PC-3 (cell line): ENCODE measurements around the gene SRXN1. TPM values are rescaled to one million over a fixed set of nuclear protein-coding genes. Genes with fewer than 3 reads are reported as not detected.

Source experiments
- ATAC-seq: fragments of 200-7000 bp; cut with Tn5 transposase; 2 replicates; pipeline ENCODE4 v1.9.1; 2020; ENCODE audit warnings: mild to moderate bottlenecking, moderate library complexity
- BruUV-seq: library from RNA; stranded (reverse); fragments of 400-500 nt; replicated peaks from 2 replicates; lab custom pipeline; 2021; lab: Mats Ljungman, UMichigan
- CTCF ChIA-PET: fragments of 300-600 bp; sonication (Branson Sonifier 250); formaldehyde crosslinking; loops from one replicate; lab custom pipeline; 2022; ENCODE audit warnings: antibody characterized with exemption; lab: Charles Lee
- POLR2A ChIA-PET: fragments of 300-600 bp; sonication (Branson Sonifier 250); formaldehyde crosslinking; loops from one replicate; lab custom pipeline; 2022; ENCODE audit warnings: antibody characterized with exemption; ENCODE audit not compliant: unreplicated experiment; lab: Charles Lee
- DNase-seq: peaks from one replicate; pipeline ENCODE4 v3.0.0-alpha.2; 2015
- H2AFZ ChIP-seq: fragments of 300-600 bp; sonication (generic); 2 replicates; pipeline ENCODE4 v1.6.0; 2016; ENCODE audit warnings: antibody characterized with exemption, low read length
- H3F3A ChIP-seq: fragments of 300-600 bp; sonication (generic); one replicate; pipeline ENCODE4 v1.6.0; 2017; ENCODE audit warnings: antibody characterized with exemption, low read length, control low read depth, mild to moderate bottlenecking; ENCODE audit not compliant: unreplicated experiment
- H3K27ac ChIP-seq: fragments of 300-600 bp; sonication (generic); 2 replicates; pipeline ENCODE4 v1.5.1; 2016; ENCODE audit warnings: mild to moderate bottlenecking, low read length
- H3K27me3 ChIP-seq: fragments of 300-600 bp; sonication (generic); 2 replicates; pipeline ENCODE4 v1.6.1; 2016; ENCODE audit warnings: low read length, mixed read lengths
- H3K36me3 ChIP-seq: fragments of 300-600 bp; sonication (generic); 2 replicates; pipeline ENCODE4 v1.6.1; 2016; ENCODE audit warnings: low read depth, mixed run types, low read length, mixed read lengths
- H3K4me1 ChIP-seq: fragments of 300-600 bp; sonication (generic); 2 replicates; pipeline ENCODE4 v1.5.1; 2016; ENCODE audit warnings: low read length; ENCODE audit not compliant: insufficient read depth
- H3K4me2 ChIP-seq: fragments of 300-600 bp; sonication (generic); 2 replicates; pipeline ENCODE4 v1.6.0; 2016; ENCODE audit warnings: low read length
- H3K4me3 ChIP-seq: fragments of 300-600 bp; sonication (generic); 2 replicates; pipeline ENCODE4 v1.5.1; 2016; ENCODE audit warnings: mild to moderate bottlenecking, low read length, mixed read lengths
- H3K79me2 ChIP-seq: fragments of 300-600 bp; sonication (generic); 2 replicates; pipeline ENCODE4 v1.6.1; 2017; ENCODE audit warnings: low read length, mixed read lengths
- H3K9ac ChIP-seq: fragments of 300-600 bp; sonication (generic); 2 replicates; pipeline ENCODE4 v1.6.0; 2016; ENCODE audit warnings: mild to moderate bottlenecking, low read length
- H3K9me2 ChIP-seq: fragments of 300-600 bp; sonication (generic); replicated peaks from 2 replicates; pipeline ENCODE4 v1.6.1; 2016; ENCODE audit warnings: mixed run types, low read length, mixed read lengths
- H3K9me3 ChIP-seq: fragments of 300-600 bp; sonication (generic); 2 replicates; pipeline ENCODE4 v1.6.1; 2016; ENCODE audit warnings: low read length, mixed read lengths
- H4K20me1 ChIP-seq: fragments of 300-600 bp; sonication (generic); 2 replicates; pipeline ENCODE4 v1.6.1; 2016; ENCODE audit warnings: low read length, mixed read lengths
- CTCF ChIP-seq: fragments of 300-600 bp; sonication (generic); conservative IDR thresholded peaks from 2 replicates; pipeline ENCODE4 v1.5.1; 2017; ENCODE audit warnings: antibody characterized with exemption, low read depth, mild to moderate bottlenecking, low read length
- EZH2 ChIP-seq: fragments of 300-600 bp; sonication (generic); IDR thresholded peaks from one replicate; pipeline ENCODE4 v1.6.1; 2017; ENCODE audit warnings: antibody characterized with exemption, mild to moderate bottlenecking, low read length; ENCODE audit not compliant: unreplicated experiment
- EZH2phosphoT487 ChIP-seq: fragments of 300-600 bp; sonication (generic); IDR thresholded peaks from 2 replicates; pipeline ENCODE4 v1.6.1; 2018; ENCODE audit warnings: mild to moderate bottlenecking, antibody characterized with exemption, low read length, borderline replicate concordance
- intact Hi-C: fragments of 100-400 bp; cut with micrococcal nuclease; formaldehyde crosslinking; loops from 2 replicates; pipeline ENCODE4 v1.9.0; 2023
- total RNA-seq: library from RNA; depleted of rRNA; stranded (reverse); fragments of >200 nt; gene quantifications from 2 replicates; pipeline ENCODE4 v1.2.3, GENCODE V29; 2014

Gene SRXN1
- total RNA-seq, 1 experiment from 2014 or later: 105 TPM

GRCh38 chr20:623021-623420 lies 30.0 kb downstream of the SRXN1 start:
- H3K4me2 ChIP-seq: no peak overlapping the region
- ATAC-seq (no peak), DNase-seq (no peak)
- H2AFZ ChIP-seq: no peak overlapping the region
- POLR2A ChIA-PET: no interaction called here
- no peak overlapping the region for H3K27ac ChIP-seq
- no peaks in the 10 kb centered on the region for H3F3A ChIP-seq
- no peaks in the 10 kb centered on the region for H3K79me2 ChIP-seq
- no peaks in the 10 kb centered on the region for H4K20me1 ChIP-seq
- H3K9ac ChIP-seq: no peak overlapping the region
- H3K9me3 ChIP-seq: no peaks in the 10 kb centered on the region
- intact Hi-C loops: no loop called here
- no peaks in the 10 kb centered on the region for H3K9me2 ChIP-seq
- BruUV-seq: no TSS peak
- no peak overlapping the region for H3K4me3 ChIP-seq
- no peak for TF ChIP-seq CTCF
- no peak for TF ChIP-seq EZH2phosphoT487
- no peak for TF ChIP-seq EZH2
- no peaks in the 10 kb centered on the region for H3K4me1 ChIP-seq
- H3K27me3 ChIP-seq: peaks cover 78% of the 10 kb centered on the region
- no peaks in the 10 kb centered on the region for H3K36me3 ChIP-seq
- CTCF ChIA-PET: no interaction called here

- no peak for TF ChIP-seq EZH2phosphoT487
- no peak for TF ChIP-seq CTCF
- TF ChIP-seq EZH2: no peak
- no peaks in the 10 kb centered on the region for H3F3A ChIP-seq
- H2AFZ ChIP-seq: no peak overlapping the region
- H3K9me2 ChIP-seq: no peaks in the 10 kb centered on the region
- no peaks in the 10 kb centered on the region for H3K79me2 ChIP-seq
- ChIA-PET CTCF (no interaction called here), POLR2A (no interaction called here)
- H3K36me3 ChIP-seq: no peaks in the 10 kb centered on the region
- H3K27ac ChIP-seq: no peak overlapping the region
- no peak overlapping the region for H3K4me2 ChIP-seq
- H3K27me3 ChIP-seq: peaks cover 78% of the 10 kb centered on the region
- no peak overlapping the region for H3K9ac ChIP-seq
- intact Hi-C loops: no loop called here
- H4K20me1 ChIP-seq: no peaks in the 10 kb centered on the region
- DNase-seq (no peak), ATAC-seq (no peak)
- H3K4me3 ChIP-seq: no peak overlapping the region
- no peaks in the 10 kb centered on the region for H3K4me1 ChIP-seq
- no peaks in the 10 kb centered on the region for H3K9me3 ChIP-seq
- no TSS peak for BruUV-seq
These were observed 30.8 kb downstream of the SRXN1 start for GRCh38 chr20:622161-622560.

- DNase-seq: no peak
- H3K27ac ChIP-seq: no peak overlapping the region
These were observed 31.8 kb downstream of the SRXN1 start for GRCh38 chr20:621125-621756.

More at GRCh38 chr20:621125-621756, 31.8 kb downstream of the SRXN1 start:
- Histone ChIP-seq H3K36me3 (no peaks in the 10 kb centered on the region), H3K9me3 (no peaks in the 10 kb centered on the region), H3K4me3 (no peak overlapping the region), H2AFZ (no peak overlapping the region), H3F3A (no peaks in the 10 kb centered on the region), H3K79me2 (no peaks in the 10 kb centered on the region), H4K20me1 (no peaks in the 10 kb centered on the region), H3K4me2 (no peak overlapping the region), H3K9me2 (no peaks in the 10 kb centered on the region), H3K27me3 (peaks cover 74% of the 10 kb centered on the region), H3K4me1 (no peaks in the 10 kb centered on the region), H3K9ac (no peak overlapping the region)
- CTCF ChIA-PET: no interaction called here
- POLR2A ChIA-PET: no interaction called here
- ATAC-seq: no peak
- TF ChIP-seq CTCF (no peak), EZH2 (no peak), EZH2phosphoT487 (no peak)
- BruUV-seq: no TSS peak
- intact Hi-C loops: no loop called here
